Osteocyte (in vitro differentiated cells): Measurements from ENCODE around the gene NRXN3. TPM values are rescaled to one million over a fixed set of nuclear protein-coding genes. Genes with fewer than 3 reads are reported as not detected.

ENCODE experiments used
- DNase-seq: peaks from one replicate; pipeline ENCODE4 v3.0.0; 2021; ENCODE audit warnings: mixed read lengths; ENCODE audit not compliant: unreplicated experiment; ENCODE audit errors: extremely low spot score
- H3K27ac Mint-ChIP-seq: one replicate; pipeline ENCODE4 v1.8.0; 2021; ENCODE audit warnings: mild to moderate bottlenecking, mixed read lengths; ENCODE audit not compliant: unreplicated experiment
- H3K27me3 Mint-ChIP-seq: one replicate; pipeline ENCODE4 v1.8.0; 2021; ENCODE audit warnings: mixed read lengths; ENCODE audit not compliant: unreplicated experiment
- H3K36me3 Mint-ChIP-seq: one replicate; pipeline ENCODE4 v1.8.0; 2021; ENCODE audit warnings: mixed read lengths; ENCODE audit not compliant: unreplicated experiment
- H3K4me1 Mint-ChIP-seq: one replicate; pipeline ENCODE4 v1.8.0; 2021; ENCODE audit warnings: mixed read lengths; ENCODE audit not compliant: unreplicated experiment
- H3K4me3 Mint-ChIP-seq: one replicate; pipeline ENCODE4 v1.8.0; 2021; ENCODE audit warnings: mild to moderate bottlenecking, moderate library complexity, mixed read lengths; ENCODE audit not compliant: unreplicated experiment
- H3K9me3 Mint-ChIP-seq: one replicate; pipeline ENCODE4 v1.8.0; 2021; ENCODE audit warnings: mixed read lengths; ENCODE audit not compliant: unreplicated experiment
- total RNA-seq: library from RNA; stranded (reverse); gene quantifications from 2 replicates; pipeline ENCODE4 v1.2.1, GENCODE V29; 2021
- TF ChIP-seq, protein P1 (sequence below): fragments of 200-600 bp; sonication (generic); IDR thresholded peaks from 2 replicates; pipeline ENCODE4 v1.5.0; 2021; ENCODE audit warnings: antibody characterized with exemption, mild to moderate bottlenecking, moderate library complexity

NRXN3 gene
- total RNA-seq, 1 donor from 2014 or later = 26.5 TPM

DNA sequence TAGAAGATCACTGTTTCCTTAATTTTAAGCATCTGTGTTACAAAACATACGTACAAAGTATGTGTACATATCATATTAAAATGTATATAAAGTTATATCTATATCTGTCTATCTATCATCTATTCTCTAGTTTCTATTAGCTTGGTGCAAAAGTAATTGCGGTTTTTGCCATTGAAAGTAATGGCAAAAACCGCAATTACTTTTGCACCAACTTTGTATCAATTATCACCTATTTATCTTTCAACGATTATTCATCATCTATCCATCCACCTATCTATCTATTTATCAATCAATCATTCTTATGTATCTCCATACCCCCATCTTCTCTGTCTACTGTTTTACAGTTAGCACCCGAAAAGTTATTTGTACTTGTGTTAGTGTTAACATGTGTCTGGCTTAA, 447.6 kb downstream of the NRXN3 start:
- H3K27ac Mint-ChIP-seq = no peak overlapping the region
- H3K27me3 Mint-ChIP-seq = no peaks in the 10 kb centered on the region
- no peaks in the 10 kb centered on the region for H3K4me1 Mint-ChIP-seq
- TF ChIP-seq, protein P1, sequence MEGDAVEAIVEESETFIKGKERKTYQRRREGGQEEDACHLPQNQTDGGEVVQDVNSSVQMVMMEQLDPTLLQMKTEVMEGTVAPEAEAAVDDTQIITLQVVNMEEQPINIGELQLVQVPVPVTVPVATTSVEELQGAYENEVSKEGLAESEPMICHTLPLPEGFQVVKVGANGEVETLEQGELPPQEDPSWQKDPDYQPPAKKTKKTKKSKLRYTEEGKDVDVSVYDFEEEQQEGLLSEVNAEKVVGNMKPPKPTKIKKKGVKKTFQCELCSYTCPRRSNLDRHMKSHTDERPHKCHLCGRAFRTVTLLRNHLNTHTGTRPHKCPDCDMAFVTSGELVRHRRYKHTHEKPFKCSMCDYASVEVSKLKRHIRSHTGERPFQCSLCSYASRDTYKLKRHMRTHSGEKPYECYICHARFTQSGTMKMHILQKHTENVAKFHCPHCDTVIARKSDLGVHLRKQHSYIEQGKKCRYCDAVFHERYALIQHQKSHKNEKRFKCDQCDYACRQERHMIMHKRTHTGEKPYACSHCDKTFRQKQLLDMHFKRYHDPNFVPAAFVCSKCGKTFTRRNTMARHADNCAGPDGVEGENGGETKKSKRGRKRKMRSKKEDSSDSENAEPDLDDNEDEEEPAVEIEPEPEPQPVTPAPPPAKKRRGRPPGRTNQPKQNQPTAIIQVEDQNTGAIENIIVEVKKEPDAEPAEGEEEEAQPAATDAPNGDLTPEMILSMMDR = no peak
- H3K9me3 Mint-ChIP-seq = no peaks in the 10 kb centered on the region
- no peak overlapping the region for H3K4me3 Mint-ChIP-seq
- no peak for DNase-seq
- no peaks in the 10 kb centered on the region for H3K36me3 Mint-ChIP-seq

DNA sequence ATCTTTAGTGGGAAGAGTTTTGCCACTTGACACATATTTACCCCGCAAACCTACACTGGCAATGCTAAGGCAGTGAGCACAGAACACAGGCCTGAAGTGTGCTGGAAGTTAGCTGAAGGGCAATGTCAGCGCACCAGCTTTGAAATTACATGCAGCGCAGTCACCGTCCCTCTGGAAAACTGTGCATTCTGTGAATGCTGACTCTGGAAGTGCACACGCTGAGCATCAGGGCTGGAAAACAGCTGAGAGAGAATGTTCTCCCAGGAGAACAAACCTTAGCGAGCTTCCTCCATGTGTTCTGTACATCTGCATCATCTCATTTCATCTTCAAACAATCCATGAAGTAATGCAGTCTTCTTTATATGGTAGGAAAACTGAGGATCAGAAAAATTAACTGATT, 448.2 kb downstream of the NRXN3 start:
- TF ChIP-seq, protein P1 = no peak
- Mint-ChIP-seq H3K27me3 (no peaks in the 10 kb centered on the region), H3K36me3 (no peaks in the 10 kb centered on the region), H3K9me3 (no peaks in the 10 kb centered on the region), H3K4me1 (no peaks in the 10 kb centered on the region), H3K4me3 (no peak overlapping the region), H3K27ac (no peak overlapping the region)
- no peak for DNase-seq

DNA sequence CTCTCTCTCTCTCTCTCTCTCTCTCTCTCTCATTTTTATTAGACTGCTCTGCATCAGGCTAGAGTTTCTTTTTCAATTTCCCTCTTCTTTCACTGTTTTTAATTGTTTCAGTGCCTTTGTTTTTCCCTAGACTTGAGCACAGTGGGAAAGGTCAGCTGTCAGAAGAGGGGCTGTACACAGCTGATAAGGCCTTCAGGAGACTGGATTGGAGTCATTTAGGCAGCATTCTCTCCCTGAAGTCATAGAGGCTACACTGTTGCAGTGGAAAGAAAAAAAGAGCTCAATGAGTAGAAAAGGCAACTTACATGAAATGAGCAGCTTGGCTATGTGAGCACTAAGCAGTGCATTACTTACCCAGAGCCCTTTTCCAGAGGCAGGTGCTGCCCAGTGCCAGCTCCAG, 456.9 kb downstream of the NRXN3 start:
- no peaks in the 10 kb centered on the region for H3K27me3 Mint-ChIP-seq
- no peak overlapping the region for H3K27ac Mint-ChIP-seq
- TF ChIP-seq, protein P1 = no peak
- no peaks in the 10 kb centered on the region for H3K4me1 Mint-ChIP-seq
- no peaks in the 10 kb centered on the region for H3K36me3 Mint-ChIP-seq
- DNase-seq = no peak
- H3K9me3 Mint-ChIP-seq = no peaks in the 10 kb centered on the region
- H3K4me3 Mint-ChIP-seq = no peak overlapping the region

DNA sequence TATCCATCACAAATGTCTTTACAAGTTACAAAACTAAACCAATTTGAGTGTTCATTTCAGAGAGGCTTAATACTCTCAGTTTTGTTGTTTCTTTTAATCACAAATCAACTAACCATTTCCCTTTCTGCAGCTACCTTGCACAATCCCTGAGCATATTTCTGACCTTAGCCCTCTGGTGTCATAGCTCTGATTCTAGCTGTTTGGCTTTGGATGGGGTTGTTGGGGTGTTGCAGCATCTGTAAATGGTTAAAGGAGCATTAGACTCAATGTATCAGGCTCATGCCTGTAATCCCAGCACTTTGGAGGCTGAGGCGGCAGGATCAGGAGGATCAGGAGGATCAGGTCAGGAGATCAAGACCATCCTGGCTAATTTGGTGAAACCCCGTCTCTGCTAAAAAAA, 461.4 kb downstream of the NRXN3 start:
- no peak for DNase-seq
- Mint-ChIP-seq H3K27ac (no peak overlapping the region), H3K4me1 (no peaks in the 10 kb centered on the region), H3K4me3 (no peak overlapping the region), H3K27me3 (no peaks in the 10 kb centered on the region), H3K9me3 (no peaks in the 10 kb centered on the region), H3K36me3 (no peaks in the 10 kb centered on the region)
- TF ChIP-seq, protein P1 = no peak

DNA sequence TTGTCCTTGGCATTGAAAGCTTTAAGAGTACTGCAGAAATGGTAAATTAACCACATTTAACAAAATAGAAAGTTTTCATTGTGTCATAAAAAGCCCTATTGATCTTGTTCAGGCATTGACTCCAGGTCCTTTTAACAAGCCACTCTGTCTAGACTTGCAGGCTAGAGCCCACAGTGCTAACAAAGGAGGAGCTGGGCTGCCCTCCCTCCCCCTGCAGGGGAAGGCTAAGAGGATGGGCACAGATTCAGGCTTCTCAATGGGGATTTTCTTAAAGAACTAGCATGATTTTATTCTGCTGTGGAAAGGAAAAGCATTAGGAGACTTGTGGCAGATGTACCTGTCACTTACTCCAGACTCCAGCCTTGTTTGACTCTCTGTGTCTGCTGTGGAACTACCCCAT, 463.6 kb downstream of the NRXN3 start:
- DNase-seq = no peak
- H3K27me3 Mint-ChIP-seq = no peaks in the 10 kb centered on the region
- no peak overlapping the region for H3K27ac Mint-ChIP-seq
- H3K4me1 Mint-ChIP-seq = no peaks in the 10 kb centered on the region
- H3K4me3 Mint-ChIP-seq = no peak overlapping the region
- TF ChIP-seq, protein P1 = no peak
- H3K9me3 Mint-ChIP-seq = no peaks in the 10 kb centered on the region
- no peaks in the 10 kb centered on the region for H3K36me3 Mint-ChIP-seq
